GM18868 (cell line): ENCODE measurements around the gene WNK2.

Source experiments
- ATAC-seq: cut with Tn5 transposase; IDR thresholded peaks from one replicate; pipeline ENCODE4 v1.9.1; 2021; ENCODE audit warnings: mild to moderate bottlenecking, moderate library complexity; ENCODE audit not compliant: unreplicated experiment

WNK2 gene

DNA sequence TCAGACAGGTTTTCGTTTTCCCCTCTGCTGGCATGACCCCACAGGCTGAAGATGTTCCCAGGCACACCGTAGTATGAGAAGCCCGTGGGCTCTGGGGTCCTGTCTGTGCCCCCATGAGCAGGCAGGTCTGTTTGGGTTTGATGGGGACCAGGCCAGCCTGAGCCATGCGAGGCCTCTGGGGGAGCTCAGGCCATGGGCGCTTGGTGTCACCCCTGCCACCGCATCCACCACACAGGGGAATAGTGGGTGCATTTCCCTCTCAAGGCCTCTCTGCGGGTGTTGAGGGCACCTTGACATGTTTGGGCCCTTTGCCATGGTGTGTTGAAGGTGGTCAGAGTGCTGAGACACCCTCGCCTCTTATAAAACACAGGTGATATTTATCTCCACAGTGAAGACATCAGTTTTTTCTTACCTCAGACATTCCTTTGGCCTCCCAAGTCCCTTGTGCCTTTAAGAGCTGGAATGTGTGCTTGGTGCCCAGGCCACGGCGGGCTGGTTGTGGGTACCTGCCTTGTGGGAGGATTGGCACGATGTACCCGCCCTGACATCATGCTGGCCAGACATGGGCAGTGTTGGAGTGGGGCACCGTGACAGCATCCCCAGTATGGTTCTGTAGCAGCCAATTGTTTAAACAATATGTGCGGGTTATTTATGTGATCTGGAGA, 68.3 kb downstream of the WNK2 start:
- no peak for ATAC-seq

DNA sequence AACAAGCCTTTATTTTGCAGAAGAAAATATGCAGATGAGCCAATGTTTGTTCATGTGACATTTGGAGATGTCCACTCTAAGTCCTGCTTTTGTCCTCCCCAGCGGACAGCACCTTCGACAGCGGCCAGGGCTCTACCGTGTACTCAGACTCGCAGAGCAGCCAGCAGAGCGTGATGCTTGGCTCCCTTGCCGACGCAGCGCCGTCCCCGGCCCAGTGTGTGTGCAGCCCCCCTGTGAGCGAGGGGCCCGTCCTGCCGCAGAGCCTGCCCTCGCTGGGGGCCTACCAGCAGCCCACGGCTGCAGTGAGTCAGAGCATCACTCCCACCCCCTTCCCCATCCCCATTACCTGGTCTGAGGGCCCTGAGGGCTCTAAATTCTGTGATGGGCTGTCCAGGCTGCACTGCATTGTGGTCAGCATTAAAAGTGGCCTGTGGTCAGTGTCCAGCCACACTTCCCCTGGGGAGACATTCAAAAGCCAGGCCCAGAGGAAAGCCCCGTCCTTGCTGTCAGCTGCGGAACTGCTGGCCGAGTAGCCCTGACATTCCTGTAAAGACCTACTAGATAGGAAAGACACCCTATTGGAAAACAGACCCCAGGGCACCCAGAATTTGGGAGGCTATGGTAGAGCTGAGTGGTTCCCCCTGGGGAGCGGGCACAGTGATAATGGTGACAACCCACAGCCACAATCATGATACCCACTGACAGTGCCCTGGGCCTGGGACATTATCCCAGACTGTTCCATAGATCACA, 69.0 kb downstream of the WNK2 start:
- no peak for ATAC-seq

DNA sequence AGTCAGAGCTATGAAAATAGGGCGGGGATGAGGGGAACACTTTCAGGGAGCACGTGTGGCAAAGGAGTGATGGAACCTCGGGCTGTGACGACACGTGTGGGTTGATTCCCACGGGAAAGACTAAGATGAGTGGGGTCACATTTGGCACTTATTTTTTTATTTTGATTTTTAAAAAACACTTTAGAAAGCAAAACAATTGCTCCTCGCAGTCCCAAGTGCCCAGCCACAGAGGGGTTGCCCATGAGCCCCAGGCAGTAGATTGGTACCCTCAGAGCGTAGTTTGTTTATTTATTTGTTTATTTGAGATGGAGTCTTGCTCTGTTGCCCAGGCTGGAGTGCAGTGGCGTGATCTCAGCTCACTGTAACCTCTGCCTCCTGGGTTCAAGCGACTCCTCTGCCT, 69.7 kb downstream of the WNK2 start:
- no peak for ATAC-seq

GRCh38 chr9:93254061-93254481, 70.1 kb downstream of the WNK2 start:
- ATAC-seq = no peak

DNA sequence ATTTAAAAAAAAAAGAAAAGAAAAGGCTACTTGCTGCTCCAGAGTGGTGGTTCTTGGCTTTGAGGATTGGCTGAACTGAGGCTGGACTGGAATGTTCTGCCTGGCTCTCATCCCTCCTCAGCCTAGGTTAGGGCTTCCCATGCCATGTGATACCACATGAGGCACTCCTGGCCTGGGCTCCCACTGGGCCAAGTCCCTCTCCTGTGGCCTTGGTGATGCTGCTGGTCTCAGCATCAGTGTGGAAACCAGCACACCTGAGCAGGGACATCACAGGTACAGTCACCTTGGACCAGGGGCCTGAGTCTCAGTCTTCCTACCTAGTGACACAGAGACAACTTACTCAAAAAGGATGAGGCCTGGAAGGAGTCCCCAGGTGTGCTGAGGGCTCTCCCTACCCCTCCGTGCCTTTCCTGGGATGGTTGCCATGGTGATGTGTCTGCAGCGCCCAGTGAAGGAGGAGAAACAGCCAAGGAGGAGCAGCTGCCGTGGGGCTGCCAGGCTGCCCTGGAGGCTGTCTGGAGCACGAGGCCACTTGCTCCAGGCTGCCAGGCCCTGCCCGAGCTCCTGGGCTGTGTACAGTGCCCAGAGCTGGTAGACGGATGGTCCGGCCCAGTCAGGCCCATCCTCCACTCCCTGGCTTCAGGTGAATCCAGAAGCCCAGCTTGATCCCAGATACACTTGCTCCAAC, 71.0 kb downstream of the WNK2 start:
- ATAC-seq = no peak

- ATAC-seq = no peak
Measured at GRCh38 chr9:93255494-93255867, 71.5 kb downstream of the WNK2 start.

GRCh38 chr9:93255994-93256877, 72.3 kb downstream of the WNK2 start:
- ATAC-seq = no peak

- no peak for ATAC-seq
Measured at GRCh38 chr9:93256878-93257807, 73.2 kb downstream of the WNK2 start.

- no peak for ATAC-seq
Measured at GRCh38 chr9:93257808-93258331, 73.9 kb downstream of the WNK2 start.

DNA sequence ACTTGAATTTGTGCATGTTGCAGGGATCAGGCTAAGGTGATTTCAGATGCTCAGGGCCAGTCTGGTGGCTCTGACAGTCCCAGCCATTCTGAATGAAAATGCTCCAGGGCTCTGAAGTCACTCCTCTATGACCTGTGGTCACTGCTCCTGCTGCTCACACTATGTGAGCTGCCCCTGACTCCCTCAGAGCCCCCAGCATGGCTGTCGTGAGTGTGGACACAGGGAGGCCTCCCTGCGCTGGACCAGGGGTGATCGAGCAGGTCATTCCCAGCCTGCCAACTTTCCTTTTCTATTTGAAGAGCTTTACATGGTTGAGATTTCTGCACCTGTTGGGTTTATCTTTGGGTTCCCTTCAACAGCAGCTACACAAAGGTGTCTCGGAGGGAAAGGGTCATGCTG, 74.5 kb downstream of the WNK2 start:
- ATAC-seq = no peak

GRCh38 chr9:93258818-93259489, 75.0 kb downstream of the WNK2 start:
- no peak for ATAC-seq

- ATAC-seq = no peak
Measured at GRCh38 chr9:93259490-93260262, 75.7 kb downstream of the WNK2 start.

- no peak for ATAC-seq
Measured at GRCh38 chr9:93260263-93261066, 76.5 kb downstream of the WNK2 start.

- no peak for ATAC-seq
Measured at GRCh38 chr9:93261281-93261680, 77.3 kb downstream of the WNK2 start.

DNA sequence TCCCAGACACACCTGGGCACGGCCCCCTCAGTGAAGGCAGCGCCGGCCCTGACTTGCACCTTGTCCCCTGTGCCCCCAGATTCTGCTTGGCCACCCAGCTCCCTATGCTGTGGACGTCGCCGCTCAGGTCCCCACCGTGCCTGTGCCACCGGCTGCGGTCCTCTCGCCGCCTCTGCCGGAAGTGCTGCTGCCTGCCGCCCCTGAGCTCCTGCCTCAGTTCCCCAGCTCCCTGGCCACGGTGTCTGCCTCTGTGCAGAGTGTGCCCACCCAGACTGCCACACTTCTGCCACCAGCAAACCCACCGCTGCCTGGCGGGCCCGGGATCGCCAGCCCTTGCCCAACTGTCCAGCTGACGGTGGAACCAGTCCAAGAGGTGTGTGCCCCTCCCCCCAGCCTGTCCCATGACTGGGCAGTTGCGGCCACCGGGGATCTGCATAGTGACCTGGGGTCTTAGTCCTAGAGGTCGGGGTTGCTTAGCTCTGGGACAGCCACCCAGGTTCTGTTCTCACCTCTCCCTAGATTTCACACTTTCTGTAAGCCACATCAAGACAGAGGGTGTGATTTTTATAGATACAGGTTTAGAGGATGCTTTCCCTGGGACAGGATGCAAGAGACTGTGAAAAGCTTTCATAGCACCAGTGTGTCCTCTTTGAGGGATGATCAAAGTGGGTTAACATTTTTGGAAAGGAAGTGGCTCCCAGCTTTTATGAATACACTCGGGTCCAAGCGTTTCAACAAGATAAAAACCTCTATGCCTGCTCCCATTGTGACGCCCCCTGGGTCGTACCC, 78.0 kb downstream of the WNK2 start:
- no peak for ATAC-seq

- no peak for ATAC-seq
Measured at GRCh38 chr9:93262537-93263310, 78.8 kb downstream of the WNK2 start.
